Spleen (tissue), 7 donors: ENCODE data around the gene RING1.

Experiments
- POLR2A ChIP-seq, 3 donors: fragments of 450-650 bp; IDR thresholded peaks; one replicate each; pipeline ENCODE4 v1.5.1; 2017; ENCODE audit warnings: antibody characterized with exemption in 3 of 3, mild to moderate bottlenecking in 1 of 3
- POLR2AphosphoS5 ChIP-seq, 3 donors: sonication (generic); formaldehyde crosslinking; IDR thresholded peaks; one replicate each; pipeline ENCODE4 v1.5.1; 2017; ENCODE audit warnings: antibody characterized with exemption in 3 of 3
- TF ChIP-seq, protein P1 (sequence below), 11 experiments: fragments of 200-600 bp in 7 of 11; fragments of 450-650 bp in 4 of 11; sonication (generic) in 4 of 11; IDR thresholded peaks in 8 of 11; conservative IDR thresholded peaks in 3 of 11; 1 replicate in 7 of 11; 2 replicates in 4 of 11; pipeline versions ENCODE4 v1.4.0 to v1.8.0; 2016 to 2021; ENCODE audit warnings: antibody characterized with exemption in 11 of 11, inconsistent platforms in 4 of 11, mild to moderate bottlenecking in 1 of 11
- donor health status: DM: no; HTN: no; CAD: no; lungs with moderate emphysema.
- donor health status: DM: no; HTN: no; CAD: no.
- donor health status: DM: no; HTN: no; CAD: no.

DNA sequence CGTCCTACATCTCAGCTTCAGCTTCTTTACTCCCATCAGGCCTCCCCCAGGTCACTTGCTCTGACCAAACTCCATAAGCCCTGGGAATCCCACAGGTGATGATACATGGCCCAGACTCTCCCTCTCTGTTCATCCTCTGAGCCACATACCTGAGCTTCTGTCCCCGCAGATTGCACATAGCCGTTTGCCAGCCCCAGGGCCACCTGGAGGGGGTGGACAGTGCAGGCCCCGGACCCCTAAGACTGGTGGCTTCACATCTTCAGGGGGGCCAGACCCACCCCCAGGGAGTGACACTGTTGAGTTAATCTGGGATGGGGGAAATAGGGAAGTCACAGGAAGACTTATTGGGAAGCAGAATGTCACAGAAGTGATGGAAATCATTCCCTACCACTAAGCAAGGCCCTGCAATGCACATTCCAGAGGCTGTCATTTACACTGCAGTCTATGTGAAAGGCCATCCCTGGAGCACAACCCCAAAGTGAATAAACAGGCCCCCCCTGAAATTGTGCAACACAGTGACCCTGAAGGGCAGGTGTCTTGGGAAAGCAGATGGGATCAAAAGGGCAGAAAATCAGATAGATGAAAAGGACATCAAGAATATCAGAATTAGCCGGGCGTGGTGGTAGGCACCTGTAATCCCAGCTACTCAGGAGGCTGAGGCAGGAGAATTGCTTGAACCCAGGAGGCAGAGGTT lies 10.0 kb upstream of the RING1 start:
- TF ChIP-seq, protein P1, sequence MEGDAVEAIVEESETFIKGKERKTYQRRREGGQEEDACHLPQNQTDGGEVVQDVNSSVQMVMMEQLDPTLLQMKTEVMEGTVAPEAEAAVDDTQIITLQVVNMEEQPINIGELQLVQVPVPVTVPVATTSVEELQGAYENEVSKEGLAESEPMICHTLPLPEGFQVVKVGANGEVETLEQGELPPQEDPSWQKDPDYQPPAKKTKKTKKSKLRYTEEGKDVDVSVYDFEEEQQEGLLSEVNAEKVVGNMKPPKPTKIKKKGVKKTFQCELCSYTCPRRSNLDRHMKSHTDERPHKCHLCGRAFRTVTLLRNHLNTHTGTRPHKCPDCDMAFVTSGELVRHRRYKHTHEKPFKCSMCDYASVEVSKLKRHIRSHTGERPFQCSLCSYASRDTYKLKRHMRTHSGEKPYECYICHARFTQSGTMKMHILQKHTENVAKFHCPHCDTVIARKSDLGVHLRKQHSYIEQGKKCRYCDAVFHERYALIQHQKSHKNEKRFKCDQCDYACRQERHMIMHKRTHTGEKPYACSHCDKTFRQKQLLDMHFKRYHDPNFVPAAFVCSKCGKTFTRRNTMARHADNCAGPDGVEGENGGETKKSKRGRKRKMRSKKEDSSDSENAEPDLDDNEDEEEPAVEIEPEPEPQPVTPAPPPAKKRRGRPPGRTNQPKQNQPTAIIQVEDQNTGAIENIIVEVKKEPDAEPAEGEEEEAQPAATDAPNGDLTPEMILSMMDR (IDR thresholded peaks at IDR 0.05 in 8 of 11, conservative IDR thresholded peaks at IDR 0.05 in 3 of 11), result no peak
- TF ChIP-seq POLR2A (IDR thresholded peaks at IDR 0.05) (no peak), POLR2AphosphoS5 (IDR thresholded peaks at IDR 0.05) (no peak)
